Esophagus squamous epithelium (tissue), 5 donors: ENCODE measurements around the gene CLRN3. TPM values are rescaled to one million over a fixed set of nuclear protein-coding genes. Genes with fewer than 3 reads are reported as not detected.

Experiments
- DNase-seq: peaks from one replicate; lab custom pipeline; 2025; lab: John Stamatoyannopoulos, UW
- H3K27ac ChIP-seq, 4 donors: fragments of 200-600 bp; sonication (generic); one replicate each; pipeline ENCODE4 v1.5.1; 2016 to 2019; ENCODE audit warnings: mild to moderate bottlenecking in 1 of 4
- H3K27me3 ChIP-seq, 4 donors: fragments of 200-600 bp; sonication (generic); 1 replicate in 3 of 4; 2 replicates in 1 of 4; pipeline versions ENCODE4 v1.5.1 to v1.6.0; 2017 to 2021; ENCODE audit warnings: antibody characterized with exemption in 1 of 4
- H3K36me3 ChIP-seq, 3 donors: fragments of 200-600 bp; sonication (generic); one replicate each; pipeline ENCODE4 v1.5.1; 2016 to 2019
- H3K4me1 ChIP-seq, 3 donors: fragments of 200-600 bp; sonication (generic); one replicate each; pipeline ENCODE4 v1.5.1; 2017 to 2019
- H3K4me3 ChIP-seq, 4 donors: fragments of 200-600 bp; sonication (generic); 1 replicate in 3 of 4; 2 replicates in 1 of 4; pipeline ENCODE4 v1.5.1; 2016 to 2019; ENCODE audit warnings: mild to moderate bottlenecking in 2 of 4, moderate library complexity in 1 of 4
- H3K9me3 ChIP-seq, 3 donors: fragments of 200-600 bp; sonication (generic); one replicate each; pipeline ENCODE4 v1.5.1; 2016 to 2019
- POLR2A ChIP-seq, 4 donors: fragments of 450-650 bp; IDR thresholded peaks; one replicate each; pipeline ENCODE4 v1.6.1; 2017; ENCODE audit warnings: antibody characterized with exemption in 4 of 4, mild to moderate bottlenecking in 4 of 4, moderate library complexity in 3 of 4
- WGBS, 2 donors: methylation state at CpG; one replicate each; pipeline ENCODE4 v1.1.5; 2018; 5-methylcytosine and 5-hydroxymethylcytosine counted together
- intact Hi-C: fragments of 100-400 bp; cut with DNase I; formaldehyde crosslinking; loops from one replicate; pipeline ENCODE4 v1.15.0; 2022
- total RNA-seq, 4 donors: library from RNA; depleted of rRNA; stranded (reverse); fragments of >200 nt; gene quantifications; one replicate each; pipeline ENCODE4 v1.1.0, GENCODE V29; 2016
- TF ChIP-seq, protein P1 (sequence below), 6 experiments: fragments of 450-650 bp in 4 of 6; fragments of 200-600 bp in 2 of 6; sonication (generic) in 2 of 6; IDR thresholded peaks; one replicate each; pipeline ENCODE4 v1.5.1; 2016 to 2019; ENCODE audit warnings: antibody characterized with exemption in 6 of 6, mild to moderate bottlenecking in 4 of 6, moderate library complexity in 4 of 6
- donor health status: DM: yes; HTN: yes; CAD: no.

Gene CLRN3
- total RNA-seq, 4 donors from 2014 or later: not detected

DNA sequence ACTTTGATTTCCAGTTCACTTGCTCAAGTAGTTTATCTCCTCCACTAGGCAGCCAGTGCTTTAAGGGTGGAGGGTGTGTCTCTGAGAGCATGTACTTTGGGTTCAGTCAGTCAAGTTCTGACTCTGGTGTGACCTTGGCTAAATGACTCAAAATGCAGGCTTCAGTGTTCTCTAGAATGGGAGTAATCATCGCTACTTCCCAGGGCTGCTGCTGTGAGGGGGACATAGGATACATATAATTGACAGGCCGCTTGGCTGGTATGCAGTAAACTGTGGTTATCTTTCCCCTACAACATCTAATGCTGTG, 17.7 kb upstream of the CLRN3 start:
- Histone ChIP-seq H3K27me3 (peaks cover 0 to 44% (median 2%) of the 10 kb centered on the region in 4 donors), H3K27ac (no peak overlapping the region), H3K4me1 (peaks cover 7 to 33% (median 14%) of the 10 kb centered on the region in 3 donors), H3K36me3 (no peaks in the 10 kb centered on the region), H3K9me3 (no peaks in the 10 kb centered on the region), H3K4me3 (no peak overlapping the region)
- TF ChIP-seq, protein P1, sequence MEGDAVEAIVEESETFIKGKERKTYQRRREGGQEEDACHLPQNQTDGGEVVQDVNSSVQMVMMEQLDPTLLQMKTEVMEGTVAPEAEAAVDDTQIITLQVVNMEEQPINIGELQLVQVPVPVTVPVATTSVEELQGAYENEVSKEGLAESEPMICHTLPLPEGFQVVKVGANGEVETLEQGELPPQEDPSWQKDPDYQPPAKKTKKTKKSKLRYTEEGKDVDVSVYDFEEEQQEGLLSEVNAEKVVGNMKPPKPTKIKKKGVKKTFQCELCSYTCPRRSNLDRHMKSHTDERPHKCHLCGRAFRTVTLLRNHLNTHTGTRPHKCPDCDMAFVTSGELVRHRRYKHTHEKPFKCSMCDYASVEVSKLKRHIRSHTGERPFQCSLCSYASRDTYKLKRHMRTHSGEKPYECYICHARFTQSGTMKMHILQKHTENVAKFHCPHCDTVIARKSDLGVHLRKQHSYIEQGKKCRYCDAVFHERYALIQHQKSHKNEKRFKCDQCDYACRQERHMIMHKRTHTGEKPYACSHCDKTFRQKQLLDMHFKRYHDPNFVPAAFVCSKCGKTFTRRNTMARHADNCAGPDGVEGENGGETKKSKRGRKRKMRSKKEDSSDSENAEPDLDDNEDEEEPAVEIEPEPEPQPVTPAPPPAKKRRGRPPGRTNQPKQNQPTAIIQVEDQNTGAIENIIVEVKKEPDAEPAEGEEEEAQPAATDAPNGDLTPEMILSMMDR (IDR thresholded peaks at IDR 0.05): no peak
- TF ChIP-seq POLR2A (IDR thresholded peaks at IDR 0.05): no peak
- intact Hi-C loops: no loop called here
- WGBS, 2 donors: 76 to 89% methylated on average over 2 of the region's 2 CpGs
- DNase-seq: no peak

GRCh38 chr10:127909716-127910463, 17.1 kb upstream of the CLRN3 start:
- DNase-seq: no peak
- intact Hi-C loops: loop anchor here (5.0 kb wide), 2 partner anchors 102 to 162 kb away; no protein-coding TSS in a partner anchor
- H3K27ac ChIP-seq: no peak overlapping the region

DNA sequence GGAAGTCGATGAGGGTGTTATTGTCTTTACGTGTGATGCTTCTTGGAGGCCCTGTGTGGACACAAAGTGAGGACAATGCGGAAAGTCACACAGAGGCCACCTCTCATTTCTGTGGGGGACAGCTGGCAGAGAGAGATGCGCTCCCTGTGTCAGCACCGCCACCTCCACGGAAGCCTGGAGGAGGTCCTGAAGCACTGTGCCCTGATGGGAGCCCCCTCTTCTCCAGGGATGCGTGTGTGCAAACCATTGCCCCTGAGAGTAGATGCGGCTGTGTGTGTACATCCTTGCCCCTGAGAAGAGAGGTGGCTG, 16.2 kb upstream of the CLRN3 start:
- TF ChIP-seq, protein P1 (IDR thresholded peaks at IDR 0.05): no peak
- no peak for TF ChIP-seq POLR2A (IDR thresholded peaks at IDR 0.05)
- DNase-seq: no peak
- no peaks in the 10 kb centered on the region for H3K9me3 ChIP-seq
- 65 to 91% methylated on average over 4 of the region's 8 CpGs for WGBS, 2 donors
- H3K27me3 ChIP-seq: peaks cover 0 to 44% (median 2%) of the 10 kb centered on the region in 4 donors
- peaks cover 7 to 33% (median 14%) of the 10 kb centered on the region in 3 donors for H3K4me1 ChIP-seq
- peak overlapping the region in 2 of 4 donors; percentile 42 to 48 for H3K27ac ChIP-seq
- H3K36me3 ChIP-seq: no peaks in the 10 kb centered on the region
- no peak overlapping the region for H3K4me3 ChIP-seq
- intact Hi-C loops: loop anchor here (5.0 kb wide), 2 partner anchors 103 to 163 kb away; no protein-coding TSS in a partner anchor

More at GRCh38 chr10:127909716-127910463, 17.1 kb upstream of the CLRN3 start:
- WGBS, 2 donors: 78 to 81% methylated on average over 4 to 7 of the region's 7 CpGs
- Histone ChIP-seq H3K9me3 (no peaks in the 10 kb centered on the region), H3K27me3 (peaks cover 0 to 44% (median 2%) of the 10 kb centered on the region in 4 donors), H3K36me3 (no peaks in the 10 kb centered on the region), H3K4me3 (no peak overlapping the region), H3K4me1 (peaks cover 7 to 33% (median 14%) of the 10 kb centered on the region in 3 donors)
- TF ChIP-seq, protein P1 (IDR thresholded peaks at IDR 0.05): no peak

DNA sequence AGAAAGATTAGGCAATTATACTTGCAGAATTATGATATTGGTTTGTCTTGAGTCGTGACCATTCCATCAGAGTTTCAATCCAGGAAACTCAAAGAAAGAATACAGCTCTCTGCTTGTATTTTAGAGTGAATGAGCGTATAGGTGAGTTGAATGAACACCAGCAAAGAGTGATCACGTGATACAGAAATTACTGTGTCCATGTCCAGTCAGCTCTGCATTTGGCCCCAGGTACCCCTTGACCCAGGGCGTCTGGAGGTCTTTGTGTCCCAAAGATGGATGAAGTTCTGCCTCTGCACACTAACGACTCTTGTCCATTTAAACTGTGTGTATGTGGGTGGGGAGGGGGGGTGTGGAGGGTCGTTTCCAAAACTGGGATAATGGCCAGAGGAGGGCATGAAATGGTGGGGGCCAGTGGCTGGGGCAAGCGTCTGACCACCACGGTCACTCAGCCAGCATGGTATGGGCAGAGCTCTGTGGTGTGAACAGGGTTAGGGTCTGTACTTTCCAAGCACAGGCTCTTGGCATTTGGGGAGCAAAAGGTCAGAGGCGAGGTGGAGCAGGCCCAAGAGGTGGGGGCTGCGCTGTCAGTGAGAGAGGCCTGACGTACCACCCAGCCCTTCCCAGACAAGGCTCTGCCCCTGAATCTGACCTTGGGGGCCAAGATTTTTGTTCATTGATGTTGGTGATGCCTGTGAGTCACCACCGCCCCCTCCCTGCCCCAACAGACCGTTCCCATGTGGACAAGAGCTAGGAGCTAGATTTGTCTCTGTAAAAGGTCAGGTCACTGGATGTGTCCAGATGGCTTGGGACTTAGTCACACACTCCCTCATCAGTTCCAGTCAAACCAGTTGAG, 15.6 kb upstream of the CLRN3 start:
- TF ChIP-seq, protein P1 (IDR thresholded peaks at IDR 0.05): no peak
- intact Hi-C loops: loop anchor here (5.0 kb wide), 2 partner anchors 104 to 164 kb away; no protein-coding TSS in a partner anchor
- 57 to 60% methylated on average over 11 of the region's 13 CpGs for WGBS, 2 donors
- peaks cover 7 to 33% (median 14%) of the 10 kb centered on the region in 3 donors for H3K4me1 ChIP-seq
- no peaks in the 10 kb centered on the region for H3K9me3 ChIP-seq
- H3K4me3 ChIP-seq: peak overlapping the region; percentile 36 to 74 (median 60)
- no peak for DNase-seq
- H3K27me3 ChIP-seq: peaks cover 0 to 44% (median 2%) of the 10 kb centered on the region in 4 donors
- peak overlapping the region; percentile 34 to 90 (median 45) for H3K27ac ChIP-seq
- no peaks in the 10 kb centered on the region for H3K36me3 ChIP-seq
